Transverse colon (tissue), 3 donors: Measurements from ENCODE around the gene PROK2.

ENCODE experiments used
- CTCF ChIP-seq, 5 experiments: fragments of 200-600 bp in 3 of 5; fragments of 450-650 bp in 2 of 5; sonication (generic) in 3 of 5; IDR thresholded peaks; 1 replicate in 2 of 5; 2 replicates in 3 of 5; pipeline ENCODE4 v1.5.1; 2016 to 2017; ENCODE audit warnings: antibody characterized with exemption in 5 of 5, inconsistent platforms in 3 of 5, mild to moderate bottlenecking in 2 of 5, moderate library complexity in 1 of 5
- POLR2A ChIP-seq: fragments of 450-650 bp; IDR thresholded peaks from one replicate; pipeline ENCODE4 v1.6.1; 2016; ENCODE audit warnings: antibody characterized with exemption, mild to moderate bottlenecking, moderate library complexity

GRCh38 chr3:71752831-71753700 lies 31.9 kb downstream of the PROK2 start:
- TF ChIP-seq CTCF (IDR thresholded peaks at IDR 0.05) (no peak), POLR2A (no peak)
